Loucy (cell line): ENCODE measurements around the gene ZNF536.

Experiments
- EZH2phosphoT487 ChIP-seq: fragments of 200-600 bp; IDR thresholded peaks from 2 replicates; pipeline ENCODE4 v1.6.1; 2018; ENCODE audit warnings: antibody characterized with exemption, mild to moderate bottlenecking, moderate library complexity, borderline replicate concordance
- TF ChIP-seq, protein P1 (sequence below): fragments of 200-600 bp; sonication (generic); conservative IDR thresholded peaks from 2 replicates; pipeline ENCODE4 v1.5.1; 2014; ENCODE audit warnings: mild to moderate bottlenecking, antibody characterized with exemption, low read length

DNA sequence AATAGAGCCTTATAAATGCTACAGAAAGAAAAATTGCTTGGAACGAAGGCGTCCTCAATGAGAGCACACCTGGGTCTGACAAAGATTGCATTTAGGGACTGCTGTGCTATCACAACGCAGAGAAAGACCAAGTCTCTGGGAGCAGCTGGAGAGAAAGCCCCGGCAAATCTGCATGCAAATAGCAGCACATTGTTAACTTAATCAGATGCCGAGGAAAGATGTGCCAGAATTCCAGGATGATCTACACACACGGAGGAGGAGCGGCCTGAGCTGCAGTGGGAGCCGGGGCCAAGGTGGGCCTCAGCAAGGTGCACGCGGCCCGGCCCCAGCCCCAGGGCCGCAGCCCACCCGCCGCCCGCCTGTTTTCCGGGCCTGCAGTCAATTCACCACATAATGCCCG lies 1.4 kb downstream of the ZNF536 start:
- TF ChIP-seq, protein P1, sequence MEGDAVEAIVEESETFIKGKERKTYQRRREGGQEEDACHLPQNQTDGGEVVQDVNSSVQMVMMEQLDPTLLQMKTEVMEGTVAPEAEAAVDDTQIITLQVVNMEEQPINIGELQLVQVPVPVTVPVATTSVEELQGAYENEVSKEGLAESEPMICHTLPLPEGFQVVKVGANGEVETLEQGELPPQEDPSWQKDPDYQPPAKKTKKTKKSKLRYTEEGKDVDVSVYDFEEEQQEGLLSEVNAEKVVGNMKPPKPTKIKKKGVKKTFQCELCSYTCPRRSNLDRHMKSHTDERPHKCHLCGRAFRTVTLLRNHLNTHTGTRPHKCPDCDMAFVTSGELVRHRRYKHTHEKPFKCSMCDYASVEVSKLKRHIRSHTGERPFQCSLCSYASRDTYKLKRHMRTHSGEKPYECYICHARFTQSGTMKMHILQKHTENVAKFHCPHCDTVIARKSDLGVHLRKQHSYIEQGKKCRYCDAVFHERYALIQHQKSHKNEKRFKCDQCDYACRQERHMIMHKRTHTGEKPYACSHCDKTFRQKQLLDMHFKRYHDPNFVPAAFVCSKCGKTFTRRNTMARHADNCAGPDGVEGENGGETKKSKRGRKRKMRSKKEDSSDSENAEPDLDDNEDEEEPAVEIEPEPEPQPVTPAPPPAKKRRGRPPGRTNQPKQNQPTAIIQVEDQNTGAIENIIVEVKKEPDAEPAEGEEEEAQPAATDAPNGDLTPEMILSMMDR: no peak
- no peak for TF ChIP-seq EZH2phosphoT487
